Measurements from ENCODE around the gene OR4F15. TPM values are rescaled to one million over a fixed set of nuclear protein-coding genes. Genes with fewer than 3 reads are reported as not detected.
"Not testable (repeated sequence)": the region's sequence is repeated elsewhere in the genome, so short reads cannot be mapped to it uniquely, and the experiment has no call there.

The OR4F15 gene
- total and polyA plus RNA-seq, 2 of the 4 experiments (the other 2 are of a cell fraction), result 0.36 TPM; not detected in 1

- H3K27me3 ChIP-seq (ENCODE audit: control insufficient read depth, insufficient read depth, low read length); POLR2A ChIA-PET (ENCODE audit: unreplicated experiment); in situ Hi-C loops (cut with MboI; ENCODE audit: low sequenced_read_pairs); H3K4me1 ChIP-seq (ENCODE audit: control insufficient read depth, insufficient read depth, low read length); H2AK5ac ChIP-seq (ENCODE audit: low read depth, low read length); H3K4me3 ChIP-seq (ENCODE audit: insufficient read depth, low read depth, low read length); ATAC-seq (ENCODE audit: low read depth); BruUV-seq (replicated peaks); H2BK120ac ChIP-seq (ENCODE audit: low read depth, low read length); H2BK5ac ChIP-seq (ENCODE audit: low read depth, low read length, poor library complexity, severe bottlenecking); H2AFZ ChIP-seq (replicated peaks; ENCODE audit: low read length, poor library complexity); dilution Hi-C loops (cut with HindIII; ENCODE audit: low sequenced_read_pairs, unreplicated experiment); H2BK15ac ChIP-seq (ENCODE audit: low read depth, low read length); intact Hi-C loops (cut with micrococcal nuclease); H3K27ac ChIP-seq (ENCODE audit: insufficient read depth, low read length); H4K20me1 ChIP-seq (ENCODE audit: insufficient read depth, low read length); H3K23ac ChIP-seq (ENCODE audit: low read depth, low read length); H2AK9ac ChIP-seq (replicated peaks; ENCODE audit: low read depth, low read length, poor library complexity); H3K9ac ChIP-seq (ENCODE audit: low read depth, low read length); H4K8ac ChIP-seq (ENCODE audit: low read depth in 2 of 2, low read length in 2 of 2); CTCF ChIA-PET; H3K18ac ChIP-seq (ENCODE audit: low read depth, low read length); H3K79me1 ChIP-seq (ENCODE audit: low read depth in 1 of 2, low read length in 2 of 2); H3K14ac ChIP-seq (replicated peaks; ENCODE audit: low read depth, low read length); H3K4me2 ChIP-seq (ENCODE audit: low read depth, low read length); H3K4ac ChIP-seq (ENCODE audit: low read depth, low read length); H3K9me3 ChIP-seq (ENCODE audit: control insufficient read depth, insufficient read depth, low read length); DNase-seq; H2BK20ac ChIP-seq (ENCODE audit: low read depth, low read length); H3K56ac ChIP-seq (ENCODE audit: extremely low read depth, insufficient read depth, low read length); H3K9me1 ChIP-seq (ENCODE audit: insufficient read depth, low read length); H3K36me3 ChIP-seq (ENCODE audit: control insufficient read depth, insufficient read depth, low read length); H4K5ac ChIP-seq (ENCODE audit: low read depth, low read length); H4K91ac ChIP-seq (ENCODE audit: insufficient read depth, low read depth, low read length): not testable (repeated sequence)
- no CpG with 5 or more reads among the region's 10 CpGs for WGBS, 2 experiments (ENCODE audit: extremely low coverage in 2 of 2, insufficient read length in 1 of 2)
These were observed 33.4 kb upstream of the OR4F15 start for GRCh38 chr15:101778576-101778975.

- H4K91ac ChIP-seq (ENCODE audit: insufficient read depth, low read depth, low read length); H2BK15ac ChIP-seq (ENCODE audit: low read depth, low read length); dilution Hi-C loops (cut with HindIII; ENCODE audit: low sequenced_read_pairs, unreplicated experiment); H3K9me3 ChIP-seq (ENCODE audit: control insufficient read depth, insufficient read depth, low read length); intact Hi-C loops (cut with micrococcal nuclease); H3K4me3 ChIP-seq (ENCODE audit: insufficient read depth, low read depth, low read length); H2AFZ ChIP-seq (replicated peaks; ENCODE audit: low read length, poor library complexity); H3K14ac ChIP-seq (replicated peaks; ENCODE audit: low read depth, low read length); H3K4me2 ChIP-seq (ENCODE audit: low read depth, low read length); H4K8ac ChIP-seq (ENCODE audit: low read depth in 2 of 2, low read length in 2 of 2); H4K5ac ChIP-seq (ENCODE audit: low read depth, low read length); H2BK5ac ChIP-seq (ENCODE audit: low read depth, low read length, poor library complexity, severe bottlenecking); H3K36me3 ChIP-seq (ENCODE audit: control insufficient read depth, insufficient read depth, low read length); H4K20me1 ChIP-seq (ENCODE audit: insufficient read depth, low read length); H2AK5ac ChIP-seq (ENCODE audit: low read depth, low read length); H3K9me1 ChIP-seq (ENCODE audit: insufficient read depth, low read length); H2BK20ac ChIP-seq (ENCODE audit: low read depth, low read length); H2AK9ac ChIP-seq (replicated peaks; ENCODE audit: low read depth, low read length, poor library complexity); H3K27me3 ChIP-seq (ENCODE audit: control insufficient read depth, insufficient read depth, low read length); BruUV-seq (replicated peaks); H2BK120ac ChIP-seq (ENCODE audit: low read depth, low read length); CTCF ChIA-PET; H3K4me1 ChIP-seq (ENCODE audit: control insufficient read depth, insufficient read depth, low read length); H3K9ac ChIP-seq (ENCODE audit: low read depth, low read length); ATAC-seq (ENCODE audit: low read depth); H3K23ac ChIP-seq (ENCODE audit: low read depth, low read length); H3K18ac ChIP-seq (ENCODE audit: low read depth, low read length); H3K4ac ChIP-seq (ENCODE audit: low read depth, low read length); in situ Hi-C loops (cut with MboI; ENCODE audit: low sequenced_read_pairs); H3K56ac ChIP-seq (ENCODE audit: extremely low read depth, insufficient read depth, low read length); H3K79me1 ChIP-seq (ENCODE audit: low read depth in 1 of 2, low read length in 2 of 2); H3K27ac ChIP-seq (ENCODE audit: insufficient read depth, low read length): not testable (repeated sequence)
- DNase-seq, result peak; percentile 61
- WGBS, 2 experiments (ENCODE audit: extremely low coverage in 2 of 2, insufficient read length in 1 of 2), result no CpG with 5 or more reads among the region's 1 CpG
- POLR2A ChIA-PET (ENCODE audit: unreplicated experiment), result interaction anchor here (0.6 kb wide), 1 partner anchor 56 kb away, joined by 6 read pairs; the partner anchor contains the start of gene TARS3
These were observed 31.8 kb upstream of the OR4F15 start for GRCh38 chr15:101780225-101780624.

All from IMR-90 (cell line).